ENCODE measurements around the gene LYRM4.

Gene LYRM4

DNA sequence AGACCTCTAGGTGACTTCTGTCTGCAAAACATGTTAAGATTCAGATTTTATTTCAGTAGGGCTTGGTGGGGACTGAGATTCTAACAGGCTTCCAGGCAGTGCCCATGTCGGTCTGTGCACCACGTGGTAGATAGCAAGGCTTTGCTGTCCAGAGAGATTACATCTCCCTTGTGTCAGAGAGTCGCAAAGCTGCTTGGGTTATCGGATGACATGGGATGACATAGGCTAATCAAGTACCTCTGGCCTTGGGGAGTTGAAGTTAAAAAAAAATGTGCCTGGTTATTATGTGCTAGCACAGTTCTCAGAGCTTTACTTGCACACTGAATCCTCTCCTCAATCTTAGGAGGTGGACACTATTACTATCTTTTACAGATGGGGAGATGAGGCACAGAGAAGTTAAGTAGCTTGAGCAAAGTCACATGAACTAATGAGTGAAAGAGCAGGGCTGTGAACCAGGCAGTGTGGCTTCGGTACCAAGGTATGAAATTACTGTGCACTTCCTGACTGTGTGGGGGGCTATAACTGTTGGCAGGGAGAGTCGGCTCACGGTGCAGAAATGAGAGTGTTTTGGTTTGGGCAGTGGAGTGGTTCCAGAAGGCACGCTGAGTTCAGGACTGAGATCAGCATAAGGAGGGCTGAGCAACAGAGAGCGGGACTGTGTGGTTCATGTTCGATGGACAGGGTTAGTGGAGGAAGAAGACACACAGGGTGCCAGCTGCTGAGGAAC, 41.6 kb upstream of the LYRM4 start:
- Histone ChIP-seq H3K36me3 (ENCODE audit: low read length) (no peaks in the 10 kb centered on the region), H3K9me3 (ENCODE audit: insufficient read depth, low read length) (no peaks in the 10 kb centered on the region), H3K9ac (ENCODE audit: low read length) (no peak overlapping the region), H4K20me1 (ENCODE audit: low read depth, low read length) (peaks cover 61% of the 10 kb centered on the region), H3F3A (ENCODE audit: insufficient read depth) (no peaks in the 10 kb centered on the region), H3K9me2 (replicated peaks; ENCODE audit: insufficient read depth, low read length) (no peaks in the 10 kb centered on the region), H3K27me3 (ENCODE audit: low read length) (no peaks in the 10 kb centered on the region; the same call in 1 of the 2 replicates), H3K79me2 (ENCODE audit: insufficient read depth, low read length) (no peaks in the 10 kb centered on the region), H3K4me3 (ENCODE audit: insufficient read depth, low read length, poor library complexity, severe bottlenecking) (no peak overlapping the region), H3K4me2 (ENCODE audit: low read depth, low read length, poor library complexity, severe bottlenecking) (no peak overlapping the region), H3K27ac (ENCODE audit: low read depth, low read length) (no peak overlapping the region), H2AFZ (ENCODE audit: low read depth, low read length, severe bottlenecking) (no peak overlapping the region)
- no peak for TF ChIP-seq EZH2phosphoT487 (conservative IDR thresholded peaks at IDR 0.05; ENCODE audit: low read length)
- TF ChIP-seq, protein P1, sequence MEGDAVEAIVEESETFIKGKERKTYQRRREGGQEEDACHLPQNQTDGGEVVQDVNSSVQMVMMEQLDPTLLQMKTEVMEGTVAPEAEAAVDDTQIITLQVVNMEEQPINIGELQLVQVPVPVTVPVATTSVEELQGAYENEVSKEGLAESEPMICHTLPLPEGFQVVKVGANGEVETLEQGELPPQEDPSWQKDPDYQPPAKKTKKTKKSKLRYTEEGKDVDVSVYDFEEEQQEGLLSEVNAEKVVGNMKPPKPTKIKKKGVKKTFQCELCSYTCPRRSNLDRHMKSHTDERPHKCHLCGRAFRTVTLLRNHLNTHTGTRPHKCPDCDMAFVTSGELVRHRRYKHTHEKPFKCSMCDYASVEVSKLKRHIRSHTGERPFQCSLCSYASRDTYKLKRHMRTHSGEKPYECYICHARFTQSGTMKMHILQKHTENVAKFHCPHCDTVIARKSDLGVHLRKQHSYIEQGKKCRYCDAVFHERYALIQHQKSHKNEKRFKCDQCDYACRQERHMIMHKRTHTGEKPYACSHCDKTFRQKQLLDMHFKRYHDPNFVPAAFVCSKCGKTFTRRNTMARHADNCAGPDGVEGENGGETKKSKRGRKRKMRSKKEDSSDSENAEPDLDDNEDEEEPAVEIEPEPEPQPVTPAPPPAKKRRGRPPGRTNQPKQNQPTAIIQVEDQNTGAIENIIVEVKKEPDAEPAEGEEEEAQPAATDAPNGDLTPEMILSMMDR (IDR thresholded peaks at IDR 0.05; ENCODE audit: insufficient read depth, low read length, poor library complexity, severe bottlenecking), result no peak

DNA sequence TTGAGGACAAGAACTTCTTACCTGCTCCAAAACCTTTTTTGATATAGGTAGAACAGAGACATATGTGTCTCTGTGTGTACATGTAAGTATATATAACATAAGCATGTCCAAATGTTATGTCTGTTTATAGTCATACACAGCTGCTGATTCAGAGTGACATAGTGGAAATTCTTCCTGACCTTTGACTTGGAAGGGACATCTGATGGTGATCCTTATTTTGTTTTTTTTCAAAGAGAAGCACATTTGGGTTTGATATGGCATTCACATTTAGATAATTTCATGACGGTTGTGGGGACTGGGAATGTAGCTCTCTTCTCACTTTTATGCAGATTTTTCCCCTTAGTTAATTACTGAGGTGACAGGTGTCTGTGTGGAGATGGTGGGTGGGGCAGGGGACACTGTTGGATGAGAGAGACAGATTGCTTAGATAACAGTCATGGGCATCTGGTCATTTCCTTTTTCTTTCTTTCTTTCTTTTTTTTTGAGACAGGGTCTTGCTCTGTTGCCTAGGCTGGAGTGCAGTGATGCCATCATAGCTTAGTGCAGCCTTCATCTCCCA, 39.5 kb upstream of the LYRM4 start:
- no peaks in the 10 kb centered on the region for H3K79me2 ChIP-seq (ENCODE audit: insufficient read depth, low read length)
- H3K27me3 ChIP-seq (ENCODE audit: low read length), result no peaks in the 10 kb centered on the region; the same call in 1 of the 2 replicates
- H3F3A ChIP-seq (ENCODE audit: insufficient read depth), result no peaks in the 10 kb centered on the region
- no peak for TF ChIP-seq EZH2phosphoT487 (conservative IDR thresholded peaks at IDR 0.05; ENCODE audit: low read length)
- no peak overlapping the region for H3K4me3 ChIP-seq (ENCODE audit: insufficient read depth, low read length, poor library complexity, severe bottlenecking)
- H3K36me3 ChIP-seq (ENCODE audit: low read length), result no peaks in the 10 kb centered on the region
- H3K9me3 ChIP-seq (ENCODE audit: insufficient read depth, low read length), result no peaks in the 10 kb centered on the region
- H3K9me2 ChIP-seq (replicated peaks; ENCODE audit: insufficient read depth, low read length), result no peaks in the 10 kb centered on the region
- no peak overlapping the region for H2AFZ ChIP-seq (ENCODE audit: low read depth, low read length, severe bottlenecking)
- peaks cover 50% of the 10 kb centered on the region for H4K20me1 ChIP-seq (ENCODE audit: low read depth, low read length)
- H3K27ac ChIP-seq (ENCODE audit: low read depth, low read length), result no peak overlapping the region
- H3K9ac ChIP-seq (ENCODE audit: low read length), result no peak overlapping the region
- no peak overlapping the region for H3K4me2 ChIP-seq (ENCODE audit: low read depth, low read length, poor library complexity, severe bottlenecking)

- no peak overlapping the region for H3K4me2 ChIP-seq (ENCODE audit: low read depth, low read length, poor library complexity, severe bottlenecking)
- H3K9me2 ChIP-seq (replicated peaks; ENCODE audit: insufficient read depth, low read length), result no peaks in the 10 kb centered on the region
- H3K9ac ChIP-seq (ENCODE audit: low read length), result no peak overlapping the region
- no peaks in the 10 kb centered on the region for H3F3A ChIP-seq (ENCODE audit: insufficient read depth)
- no peak overlapping the region for H3K4me3 ChIP-seq (ENCODE audit: insufficient read depth, low read length, poor library complexity, severe bottlenecking)
- H3K9me3 ChIP-seq (ENCODE audit: insufficient read depth, low read length), result no peaks in the 10 kb centered on the region
- H3K36me3 ChIP-seq (ENCODE audit: low read length), result no peaks in the 10 kb centered on the region
- no peak overlapping the region for H3K27ac ChIP-seq (ENCODE audit: low read depth, low read length)
- no peak for TF ChIP-seq EZH2phosphoT487 (conservative IDR thresholded peaks at IDR 0.05; ENCODE audit: low read length)
- TF ChIP-seq, protein P1 (IDR thresholded peaks at IDR 0.05; ENCODE audit: insufficient read depth, low read length, poor library complexity, severe bottlenecking), result no peak
- H2AFZ ChIP-seq (ENCODE audit: low read depth, low read length, severe bottlenecking), result no peak overlapping the region
- peaks cover 4% of the 10 kb centered on the region; the same call in 1 of the 2 replicates for H3K79me2 ChIP-seq (ENCODE audit: insufficient read depth, low read length)
- H4K20me1 ChIP-seq (ENCODE audit: low read depth, low read length), result peaks cover 28% of the 10 kb centered on the region
- no peaks in the 10 kb centered on the region for H3K27me3 ChIP-seq (ENCODE audit: low read length)
Observed at GRCh38 chr6:5295623-5296022, 34.9 kb upstream of the LYRM4 start.

All from SU-DHL-6 (cell line).